NOMO-1 treated with dmso at 0.1 percent for 144 hours (cell line): ENCODE measurements around the gene UGGT1.
"Not testable (repeated sequence)": the region's sequence is repeated elsewhere in the genome, so short reads cannot be mapped to it uniquely, and the experiment has no call there.

Experiments
- DNase-seq: peaks from one replicate; lab custom pipeline; 2025; ENCODE audit not compliant: unreplicated experiment; lab: John Stamatoyannopoulos, UW

Gene UGGT1

DNA sequence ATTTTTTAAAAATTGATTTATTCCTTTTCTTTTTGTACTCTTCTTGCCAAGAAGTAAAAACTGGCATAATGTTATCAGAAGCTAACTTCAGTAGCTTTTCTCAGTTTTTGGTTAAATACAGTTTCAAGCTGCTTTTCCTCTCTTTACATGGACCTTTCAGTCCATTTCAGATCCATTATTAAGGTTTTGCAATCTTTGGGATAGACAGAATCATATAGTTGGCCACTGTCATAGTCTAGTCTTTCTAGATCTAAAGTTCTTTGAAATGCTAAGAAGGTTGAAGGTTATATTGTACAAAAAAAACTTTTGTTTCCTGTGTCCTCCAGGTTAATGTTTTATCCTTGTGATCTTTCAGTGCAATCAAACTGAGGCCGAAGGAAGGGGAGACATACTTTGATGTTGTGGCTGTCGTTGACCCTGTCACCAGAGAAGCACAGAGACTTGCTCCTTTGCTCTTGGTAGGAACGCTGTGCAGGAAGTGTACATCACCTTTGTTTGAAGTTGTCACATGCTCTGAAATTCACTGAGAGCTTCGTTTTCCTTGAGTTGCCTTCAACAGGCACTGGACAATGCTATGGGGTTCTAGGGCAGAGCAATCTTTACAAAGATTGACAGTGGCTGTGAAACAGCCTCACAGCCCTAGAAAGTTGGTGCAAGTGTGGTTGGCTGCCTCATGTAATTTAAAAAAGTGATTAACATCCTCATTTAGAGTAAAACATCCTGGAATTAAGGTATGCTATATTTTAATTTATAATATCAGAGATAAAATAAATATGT, 79.1 kb downstream of the UGGT1 start:
- no peak for DNase-seq

DNA sequence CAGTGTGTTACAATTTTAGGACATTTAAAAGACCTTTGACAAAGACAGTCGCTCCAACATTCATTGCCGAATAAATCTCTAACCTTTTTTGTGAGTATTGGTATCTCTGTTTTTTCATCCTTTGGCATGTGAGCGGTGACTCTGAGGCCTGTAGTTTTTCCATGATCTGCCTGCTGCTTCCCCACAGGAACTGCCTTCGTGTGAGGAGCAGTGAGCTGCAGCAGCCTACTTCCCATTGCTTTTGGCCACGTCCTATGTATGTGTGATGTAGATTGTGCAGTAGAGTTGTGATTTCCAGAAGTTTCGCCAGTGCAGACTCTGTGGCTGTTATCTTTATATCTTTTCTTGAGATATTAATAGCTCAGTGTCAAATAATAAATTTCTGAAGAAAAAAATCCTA, 79.8 kb downstream of the UGGT1 start:
- no peak for DNase-seq

DNA sequence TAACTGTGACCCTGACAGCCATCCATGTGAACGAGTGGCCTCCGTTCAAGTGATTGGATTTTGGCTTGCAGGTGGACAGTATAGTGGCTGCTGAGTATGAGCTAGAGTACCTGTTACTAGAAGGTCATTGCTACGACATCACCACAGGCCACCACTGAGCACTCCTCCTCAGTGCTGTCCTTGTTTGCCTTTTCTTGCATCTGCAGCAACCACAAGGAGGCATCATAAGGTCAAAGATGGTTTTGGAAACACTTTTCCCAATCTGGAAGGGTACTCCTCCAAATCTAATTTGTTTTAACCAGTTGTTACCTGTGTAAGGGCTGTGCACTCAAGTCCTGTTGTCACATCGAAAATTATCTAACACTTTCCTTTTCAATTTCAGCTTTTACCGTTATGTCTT, 81.2 kb downstream of the UGGT1 start:
- no peak for DNase-seq

DNA sequence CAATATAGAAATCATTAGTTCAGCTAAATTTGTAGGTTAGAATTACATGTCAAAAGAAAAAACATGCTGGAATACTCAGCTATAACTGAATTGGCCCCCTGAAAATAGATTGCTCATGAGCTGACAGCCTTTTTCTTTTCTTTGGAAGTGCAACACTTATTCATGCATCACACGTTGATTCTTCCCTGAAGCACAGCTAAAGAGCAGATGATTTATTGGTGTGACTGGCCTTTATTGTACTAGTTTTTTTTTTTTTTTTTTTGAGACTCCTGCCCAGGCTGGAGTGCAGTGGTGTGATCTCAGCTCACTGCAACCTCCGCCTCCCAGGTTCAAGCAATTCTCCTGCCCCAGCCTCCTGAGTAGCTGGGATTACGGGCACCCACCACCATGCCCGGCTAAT, 83.1 kb downstream of the UGGT1 start:
- not testable (repeated sequence) for DNase-seq

DNA sequence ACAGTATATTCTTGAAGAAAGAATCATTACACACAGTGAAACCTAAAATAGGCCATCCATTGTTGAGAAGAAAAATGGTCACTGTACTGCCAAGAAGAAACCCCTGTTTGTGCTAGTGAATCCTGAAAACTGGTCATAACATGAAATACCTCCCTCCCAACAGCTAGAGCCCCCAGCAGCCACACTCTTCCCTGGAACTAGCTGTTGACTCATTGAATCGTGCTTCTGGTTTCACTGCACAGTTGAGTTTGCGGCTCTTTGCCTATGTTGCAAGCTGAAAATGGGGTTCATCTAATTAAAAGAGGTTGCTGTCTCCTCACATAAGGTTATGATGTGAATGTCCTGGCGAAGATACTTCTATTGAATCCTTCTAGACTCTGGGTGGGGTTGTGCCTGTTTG, 86.3 kb downstream of the UGGT1 start:
- DNase-seq: no peak

DNA sequence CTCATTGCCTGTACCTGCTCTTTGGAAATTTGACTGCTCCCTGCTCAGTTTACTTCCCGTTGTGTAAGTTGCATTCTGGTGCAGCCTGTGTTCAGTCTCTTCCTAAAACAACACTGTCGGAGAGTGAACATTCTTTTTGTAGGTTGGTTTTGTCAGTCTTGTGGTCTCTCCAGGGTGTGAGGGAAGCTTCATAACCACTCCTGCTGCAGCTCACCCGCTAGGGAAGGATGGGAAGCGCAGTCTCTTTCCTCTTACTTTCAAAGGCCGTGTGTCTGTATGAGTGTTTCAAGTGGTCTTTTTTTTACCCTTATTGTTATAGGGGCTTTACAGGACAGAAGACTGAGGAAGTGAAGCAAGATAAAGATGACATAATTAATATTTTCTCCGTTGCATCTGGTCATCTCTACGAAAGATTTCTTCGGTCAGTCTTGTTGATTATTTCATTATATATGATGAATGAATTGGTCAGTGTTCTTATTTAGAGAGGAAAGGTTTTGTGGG, 87.2 kb downstream of the UGGT1 start:
- DNase-seq: no peak

DNA sequence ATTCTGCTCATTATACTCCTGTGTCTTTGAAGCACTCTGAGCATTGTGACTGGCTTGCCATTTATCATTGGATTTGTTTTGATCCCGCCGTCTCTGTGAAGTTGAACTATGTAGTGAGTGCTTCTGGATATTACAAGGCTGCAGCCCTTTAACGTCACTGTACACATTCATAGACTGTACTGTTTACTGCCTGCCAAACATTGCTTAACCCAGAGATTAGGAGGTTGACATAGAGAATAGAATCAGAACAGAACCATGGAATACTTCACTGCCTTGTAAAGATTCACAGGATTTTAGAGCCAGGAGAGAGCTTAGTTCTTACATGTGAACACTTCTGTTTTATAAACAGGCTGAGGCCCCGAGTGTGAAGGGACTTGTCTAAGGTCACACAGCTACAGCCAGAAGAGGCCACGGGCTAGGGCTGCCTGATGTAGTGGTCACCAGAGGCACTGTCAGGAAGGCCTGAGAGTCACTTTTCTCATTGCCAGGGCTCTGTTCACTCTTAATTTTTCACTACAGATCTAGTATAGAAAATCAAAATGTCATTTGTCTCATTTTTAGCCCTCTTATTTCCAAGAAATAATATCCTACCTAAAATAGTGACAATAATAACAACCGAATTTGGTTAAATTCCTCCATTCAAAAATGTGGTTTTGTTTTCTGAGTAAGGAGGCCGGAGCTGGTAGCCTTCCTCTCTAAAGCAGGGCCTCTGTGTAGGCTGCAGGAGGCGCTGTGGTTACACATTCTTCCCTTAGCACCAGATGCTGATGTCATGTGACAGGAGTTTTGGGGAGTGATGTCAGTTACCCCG, 87.9 kb downstream of the UGGT1 start:
- peak; percentile 23 for DNase-seq

DNA sequence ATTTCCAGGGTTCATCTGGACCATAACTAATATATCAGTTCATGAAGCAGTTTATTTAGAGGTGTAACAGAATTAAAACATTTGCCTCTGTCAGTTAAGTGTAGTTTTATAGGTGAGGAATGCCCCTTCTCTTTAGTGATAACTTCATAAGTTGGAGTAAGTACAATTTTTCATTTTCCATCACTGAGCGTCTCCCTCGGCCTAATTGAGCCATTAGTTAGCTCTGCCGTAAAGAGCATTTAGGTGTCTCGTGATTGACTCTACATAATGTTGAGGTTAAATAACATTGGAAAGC, 88.4 kb downstream of the UGGT1 start:
- no peak for DNase-seq

DNA sequence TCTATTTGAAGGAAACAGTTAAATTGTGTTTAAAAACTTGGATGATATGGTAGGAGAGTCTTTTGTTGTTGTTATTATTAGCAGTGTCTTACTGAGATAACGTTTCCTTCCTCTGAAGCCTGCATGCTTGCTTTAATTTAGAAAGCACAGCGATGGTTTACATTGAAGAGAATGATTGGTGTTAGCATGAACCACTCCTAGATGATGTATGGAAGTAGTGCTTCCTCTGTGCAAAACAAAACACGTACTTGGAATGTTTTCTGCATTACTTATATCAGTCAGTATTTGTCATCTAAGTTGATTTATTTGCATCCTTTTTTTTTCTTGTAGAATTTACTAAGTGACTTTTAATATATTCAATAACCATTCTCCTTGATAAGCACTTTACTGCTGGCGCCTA, 89.0 kb downstream of the UGGT1 start:
- no peak for DNase-seq

DNA sequence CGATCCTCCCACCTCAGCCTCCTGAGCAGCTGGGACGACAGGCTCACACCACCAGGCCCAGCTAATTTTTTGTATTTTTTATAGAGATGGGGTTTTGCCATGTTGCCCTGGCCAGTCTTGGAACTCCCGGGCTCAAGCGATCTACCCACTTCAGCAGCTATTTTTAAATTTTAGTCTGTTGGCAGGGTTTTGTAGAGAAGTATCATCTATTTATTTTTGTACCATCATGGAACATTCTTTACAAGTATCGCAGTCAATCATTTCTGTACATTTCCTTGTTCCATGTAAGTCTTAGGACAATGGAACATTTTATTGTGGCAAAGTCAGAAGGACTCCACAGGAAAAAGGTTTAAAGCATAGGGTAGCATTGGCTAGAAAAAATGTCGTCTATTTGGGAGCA, 94.6 kb downstream of the UGGT1 start:
- no peak for DNase-seq

DNA sequence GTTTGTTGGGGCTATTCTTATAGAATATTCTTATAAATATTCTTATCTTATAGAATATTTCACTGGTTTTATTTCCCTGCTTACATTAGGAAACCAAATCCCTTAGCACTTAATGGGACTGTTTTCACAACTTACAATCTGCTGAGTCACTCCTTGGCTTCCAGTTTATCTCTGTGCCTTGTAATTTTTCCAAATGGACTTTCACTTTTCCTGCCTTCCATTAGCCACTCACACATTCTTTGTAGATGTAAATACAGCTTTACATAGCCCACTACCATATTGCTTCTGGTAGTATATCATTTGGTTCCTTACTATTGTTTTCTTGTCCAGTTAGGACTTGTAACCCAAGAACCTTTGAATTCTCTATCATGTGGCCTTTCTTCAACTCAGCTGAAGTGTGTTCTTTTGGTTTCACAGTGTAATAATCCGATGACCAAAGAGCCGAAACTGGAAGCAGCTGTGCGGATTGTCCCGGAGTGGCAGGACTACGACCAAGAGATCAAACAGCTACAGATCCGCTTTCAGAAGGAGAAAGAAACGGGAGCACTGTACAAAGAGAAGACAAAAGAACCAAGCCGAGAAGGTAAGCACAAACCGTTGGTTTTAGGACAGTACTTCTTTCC, 96.1 kb downstream of the UGGT1 start:
- DNase-seq: no peak

DNA sequence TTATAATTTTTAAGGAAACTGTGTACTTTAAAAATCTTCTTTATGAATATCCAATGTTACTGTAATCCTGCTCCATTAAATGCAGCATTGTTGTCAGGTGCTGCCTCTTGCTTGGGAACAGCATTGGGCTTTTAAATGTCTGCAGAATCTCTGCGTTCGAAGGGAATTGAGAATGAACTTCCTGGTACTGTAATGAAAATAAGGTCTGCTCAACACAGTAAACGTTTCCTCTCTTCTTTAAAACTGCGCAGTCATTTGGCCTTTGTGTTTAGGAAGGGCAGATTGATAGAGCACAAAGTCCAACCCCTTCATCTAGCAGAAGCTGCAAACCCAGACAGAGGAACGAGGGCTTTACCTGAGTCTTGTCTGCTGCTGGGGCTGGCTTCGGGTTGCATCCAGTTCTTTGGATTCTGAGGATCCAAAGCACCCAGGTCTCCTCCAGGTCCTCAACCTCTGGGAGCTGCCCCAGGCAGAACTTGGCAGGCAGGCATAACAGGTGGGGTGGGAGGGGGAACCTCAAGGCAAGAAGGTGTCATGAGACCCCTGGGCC, 104.5 kb downstream of the UGGT1 start:
- no peak for DNase-seq

DNA sequence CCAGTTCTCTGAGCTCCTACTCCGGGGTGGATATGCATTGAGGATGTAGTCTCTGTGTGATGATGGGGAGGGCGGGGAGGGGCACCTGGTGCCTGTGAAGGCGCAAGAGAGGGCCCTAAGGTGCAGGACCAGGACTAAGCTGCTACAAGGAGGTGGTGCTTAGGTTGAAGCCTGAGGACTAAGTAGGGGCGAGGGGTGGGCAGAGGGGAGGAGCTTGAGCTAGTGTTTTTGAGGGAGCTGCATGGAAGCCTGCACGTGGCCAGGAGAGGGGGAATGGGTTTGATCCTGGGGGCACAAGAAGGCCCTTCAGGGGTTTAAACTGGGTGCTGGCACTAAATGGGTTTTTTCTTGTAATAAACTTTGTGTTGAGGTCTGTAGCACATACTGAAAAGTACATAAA, 105.0 kb downstream of the UGGT1 start:
- no peak for DNase-seq

DNA sequence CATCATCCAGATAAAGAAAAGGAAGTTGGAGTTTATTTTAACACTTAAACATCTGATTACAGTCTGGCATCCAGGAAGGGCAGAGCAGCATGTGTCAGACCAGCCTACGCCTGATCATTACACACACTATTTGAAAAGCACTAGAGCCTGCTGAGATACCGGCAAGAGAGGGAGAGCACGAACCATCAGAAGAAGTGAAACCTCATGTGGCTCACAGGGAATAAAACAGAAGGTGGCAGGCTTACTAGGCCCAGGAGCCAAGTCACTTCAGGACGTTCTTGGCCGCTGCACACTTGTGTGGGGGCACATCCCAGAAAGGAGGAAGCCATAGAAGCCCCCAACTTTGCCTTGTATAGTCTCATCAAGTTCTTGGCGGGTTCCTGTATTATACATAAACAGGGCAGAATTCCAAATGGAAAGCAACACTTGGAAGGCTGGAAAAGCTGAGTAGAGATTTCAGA, 105.5 kb downstream of the UGGT1 start:
- no peak for DNase-seq

DNA sequence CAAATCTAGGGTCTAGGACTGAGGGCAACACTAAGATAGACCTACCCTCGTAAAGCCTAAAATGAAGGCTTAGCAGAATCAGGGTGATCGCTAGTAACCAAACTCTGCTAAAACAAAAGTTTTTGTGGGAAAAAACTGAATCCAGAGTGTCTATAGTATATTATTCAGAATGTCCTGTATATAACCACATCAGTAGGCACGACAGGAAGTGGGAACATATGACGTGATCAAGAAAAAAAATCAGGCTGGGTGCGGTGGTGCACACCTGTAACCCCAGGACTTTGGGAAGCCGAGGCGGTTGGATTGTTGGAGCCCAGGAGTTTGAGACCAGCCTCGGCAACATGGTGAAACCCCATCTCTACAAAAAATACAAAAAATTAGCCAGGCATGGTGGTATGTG, 106.1 kb downstream of the UGGT1 start:
- no peak for DNase-seq

DNA sequence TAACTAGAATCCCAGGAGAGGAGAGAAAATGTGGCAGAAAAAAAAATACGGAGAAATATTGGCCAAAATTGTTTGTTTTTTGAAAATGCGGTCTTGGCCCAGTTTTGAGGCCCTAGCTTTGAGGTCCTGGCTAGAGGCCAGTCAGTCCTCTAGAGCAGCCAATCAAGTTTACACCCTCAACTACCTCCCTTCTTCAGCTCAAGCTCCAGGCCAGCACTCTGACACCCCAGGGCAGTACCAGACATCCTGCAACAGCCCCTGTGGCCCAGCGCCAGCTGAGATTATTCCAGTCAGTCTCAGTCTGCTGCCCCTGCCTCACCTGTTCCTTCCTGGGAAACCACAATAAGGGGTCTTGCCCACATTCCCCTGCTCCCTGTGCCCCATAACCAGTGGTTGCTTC, 107.7 kb downstream of the UGGT1 start:
- DNase-seq: no peak

DNA sequence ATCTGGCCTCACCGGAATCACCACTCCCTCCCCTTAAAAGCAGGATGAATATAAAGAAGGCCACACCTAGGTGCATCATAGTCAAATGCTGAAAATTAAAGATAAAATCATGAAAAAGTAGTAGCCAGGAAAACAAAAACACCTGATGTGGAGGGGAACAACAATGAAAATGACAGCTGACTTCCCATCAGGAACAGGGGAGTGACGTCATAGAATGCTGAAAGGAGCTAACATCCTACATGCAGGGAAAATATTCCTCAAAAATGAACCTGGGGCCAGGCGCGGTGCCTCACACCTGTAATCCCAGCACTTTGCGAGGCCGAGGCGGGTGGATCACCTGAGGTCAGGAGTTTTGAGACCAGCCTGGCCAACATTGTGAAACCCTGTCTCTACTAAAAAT, 108.1 kb downstream of the UGGT1 start:
- no peak for DNase-seq

DNA sequence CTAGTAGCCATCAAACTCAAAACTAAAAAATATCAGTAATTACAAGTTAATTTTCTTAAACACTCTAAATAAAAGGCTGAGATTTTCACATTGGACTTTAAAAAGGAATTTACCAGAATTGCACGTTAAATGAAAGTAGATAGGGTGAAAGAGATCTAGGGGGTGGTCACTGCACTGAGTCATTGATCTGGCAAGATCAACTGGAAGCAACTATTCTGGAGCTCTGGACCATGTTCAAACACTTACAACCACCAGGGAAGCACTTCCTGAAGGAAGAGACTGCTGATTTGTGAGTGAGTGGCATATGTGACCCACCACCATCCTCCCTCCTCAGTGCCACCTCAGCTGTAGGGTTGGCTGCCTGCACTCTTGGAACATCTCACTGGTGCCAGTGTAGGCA, 111.8 kb downstream of the UGGT1 start:
- DNase-seq: no peak

DNA sequence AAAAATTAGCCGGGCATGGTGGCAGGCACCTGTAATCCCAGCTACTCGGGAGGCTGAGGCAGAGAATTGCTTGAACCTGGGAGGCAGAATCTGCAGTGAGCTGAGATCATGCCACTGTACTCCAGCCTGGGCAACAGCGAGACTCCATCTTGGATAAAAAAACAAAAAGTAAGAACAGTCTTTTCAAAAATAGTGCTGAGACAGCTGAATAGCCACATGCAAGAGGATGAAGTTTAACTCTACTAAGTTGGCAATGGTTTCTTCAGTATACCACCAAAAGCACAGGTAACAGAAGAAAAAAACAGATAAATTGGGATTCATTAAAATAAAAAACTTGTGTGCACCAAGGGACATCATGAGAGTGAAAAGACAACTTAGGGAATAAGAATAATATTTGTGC, 115.2 kb downstream of the UGGT1 start:
- DNase-seq: no peak

DNA sequence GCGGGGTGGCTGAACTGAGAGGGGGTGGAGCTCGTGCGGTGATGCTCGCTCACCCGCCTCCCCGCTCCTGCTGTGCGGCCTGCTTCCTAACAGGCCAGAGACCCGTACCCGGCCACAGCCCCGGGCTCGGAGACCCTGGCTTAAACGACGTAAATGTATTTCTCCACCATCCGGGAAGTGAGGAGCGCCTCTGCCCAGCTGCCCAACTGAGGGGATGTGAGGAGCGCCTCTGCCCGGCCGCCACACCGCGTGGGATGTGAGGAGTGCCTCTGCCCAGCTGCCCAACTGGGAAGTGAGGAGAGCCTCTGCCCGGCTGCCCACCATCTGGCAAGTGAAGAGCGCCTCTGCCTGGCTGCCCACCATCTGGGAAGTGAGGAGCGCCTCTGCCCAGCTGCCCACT, 117.0 kb downstream of the UGGT1 start:
- no peak for DNase-seq

DNA sequence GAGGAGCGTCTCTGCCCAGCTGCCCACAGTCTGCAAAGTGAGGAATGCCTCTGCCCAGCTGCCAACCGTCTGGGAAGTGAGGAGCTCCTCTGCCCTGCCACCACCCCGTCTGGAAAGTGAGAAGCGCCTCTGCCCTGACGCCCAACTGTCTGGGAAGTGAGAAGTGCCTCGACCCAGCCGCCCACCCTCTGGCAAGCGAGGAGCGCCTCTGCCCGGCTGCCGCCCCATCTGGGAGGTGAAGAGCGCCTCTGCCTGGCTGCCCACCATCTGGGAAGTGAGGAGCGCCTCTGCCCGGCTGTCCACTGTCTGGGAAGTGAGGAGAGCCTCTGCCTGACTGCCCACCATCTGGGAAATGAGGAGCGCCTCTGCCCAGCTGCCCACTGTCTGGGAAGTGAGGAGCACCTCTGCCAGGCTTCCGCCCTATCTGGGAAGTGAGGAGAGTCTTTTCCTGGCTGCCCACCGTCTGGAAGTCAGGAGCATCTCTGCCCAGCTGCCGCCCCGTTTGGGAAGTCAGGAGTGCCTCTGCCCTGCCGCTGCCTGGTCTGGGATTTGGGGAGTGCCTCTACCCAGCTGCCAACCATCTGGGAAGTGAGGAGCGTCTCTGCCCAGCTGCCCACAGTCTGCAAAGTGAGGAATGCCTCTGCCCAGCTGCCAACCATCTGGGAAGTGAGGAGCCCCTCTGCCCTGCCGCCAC, 117.8 kb downstream of the UGGT1 start:
- DNase-seq: not testable (repeated sequence)
